Fibroblast of skin of left quadriceps (primary cell): Measurements from ENCODE around the gene BRWD1.

Experiments
- DNase-seq, 2 experiments: peaks; one replicate each; pipeline ENCODE4 v3.0.0-alpha.2; 2013; ENCODE audit warnings: low read depth in 2 of 2

Gene BRWD1

GRCh38 chr21:39327727-39328126 is 14.3 kb upstream of the BRWD1 start:
- no peak for DNase-seq

GRCh38 chr21:39326607-39327307 is 13.3 kb upstream of the BRWD1 start:
- DNase-seq: no peak

- no peak for DNase-seq
These were observed 12.0 kb upstream of the BRWD1 start for GRCh38 chr21:39325458-39325857.

- DNase-seq: no peak
These were observed 8.0 kb upstream of the BRWD1 start for GRCh38 chr21:39321424-39321823.

GRCh38 chr21:39319814-39320332 is 6.4 kb upstream of the BRWD1 start:
- no peak for DNase-seq

GRCh38 chr21:39319251-39319756 is 5.9 kb upstream of the BRWD1 start:
- DNase-seq: no peak

- DNase-seq: no peak
These were observed 4.9 kb upstream of the BRWD1 start for GRCh38 chr21:39318091-39318959.

- no peak for DNase-seq
These were observed 4.0 kb upstream of the BRWD1 start for GRCh38 chr21:39317134-39318090.

- no peak for DNase-seq
These were observed 3.3 kb upstream of the BRWD1 start for GRCh38 chr21:39316729-39317128.

- no peak for DNase-seq
These were observed 2.4 kb upstream of the BRWD1 start for GRCh38 chr21:39315603-39316445.

- DNase-seq: peak; percentile 28 to 32
These were observed 953 bp upstream of the BRWD1 start for GRCh38 chr21:39314143-39315027.

- no peak for DNase-seq
These were observed 326 bp downstream of the BRWD1 start for GRCh38 chr21:39313042-39313570.

GRCh38 chr21:39312112-39313041 is 1.1 kb downstream of the BRWD1 start:
- DNase-seq: peak; percentile 64 to 71

GRCh38 chr21:39311164-39311563 is 2.3 kb downstream of the BRWD1 start:
- no peak for DNase-seq

GRCh38 chr21:39307466-39307865 is 6.0 kb downstream of the BRWD1 start:
- no peak for DNase-seq

GRCh38 chr21:39300587-39300986 is 12.8 kb downstream of the BRWD1 start:
- no peak for DNase-seq

GRCh38 chr21:39296891-39297290 is 16.5 kb downstream of the BRWD1 start:
- DNase-seq: no peak

GRCh38 chr21:39288987-39289386 is 24.4 kb downstream of the BRWD1 start:
- no peak for DNase-seq
